ENCODE measurements around the gene C1QTNF1.

The C1QTNF1 gene

GRCh38 chr17:79089720-79090442 is 65.9 kb downstream of the C1QTNF1 start:
- H3K4me3 ChIP-seq (ENCODE audit: low read depth, low read length): no peak overlapping the region
- TF ChIP-seq CTCF (conservative IDR thresholded peaks at IDR 0.05; ENCODE audit: low read depth, low read length): no peak
- no peak for DNase-seq (ENCODE audit: low read depth)

DNA sequence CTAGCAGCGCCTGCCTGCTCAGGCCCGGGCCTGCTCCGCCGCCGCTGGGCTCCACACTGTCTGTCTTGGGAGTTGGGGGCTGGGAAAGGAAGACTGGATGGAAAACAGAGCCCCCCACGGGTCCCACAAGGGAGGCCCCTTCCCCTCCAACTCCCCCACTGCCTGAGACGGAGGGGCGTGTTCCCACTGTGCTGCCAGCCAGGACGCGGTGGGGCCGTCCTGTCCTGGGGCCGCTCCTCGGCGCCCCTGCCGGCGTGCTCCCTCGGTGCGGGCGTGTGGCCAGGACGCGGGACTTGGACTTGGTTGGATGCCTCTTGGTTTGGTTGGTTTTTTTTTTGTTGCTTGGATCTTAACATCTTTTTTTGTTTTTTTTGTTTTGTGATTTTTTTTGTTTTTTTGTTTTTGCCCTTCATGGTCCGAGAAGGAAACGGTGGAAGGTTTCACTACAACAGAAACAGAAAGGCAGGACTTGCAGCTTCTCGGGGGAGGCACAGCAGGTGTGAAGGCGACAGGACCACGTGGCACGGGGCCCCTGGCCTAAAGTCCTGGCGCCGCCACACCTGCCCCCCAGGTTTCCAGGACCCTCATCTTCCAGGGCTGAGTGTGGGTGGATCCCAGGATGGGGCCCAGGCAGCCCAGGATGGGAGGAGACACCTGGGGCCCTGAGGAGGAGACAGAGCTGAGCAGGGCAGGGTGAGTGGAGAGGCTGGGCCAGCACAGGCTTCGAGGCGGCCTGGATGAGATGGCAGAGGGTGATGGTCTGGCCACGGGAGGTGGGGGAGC is 66.7 kb downstream of the C1QTNF1 start:
- DNase-seq (ENCODE audit: low read depth): peak; percentile 15
- TF ChIP-seq CTCF (conservative IDR thresholded peaks at IDR 0.05; ENCODE audit: low read depth, low read length): peak; percentile 37
- no peak overlapping the region for H3K4me3 ChIP-seq (ENCODE audit: low read depth, low read length)

GRCh38 chr17:79091226-79091670 is 67.3 kb downstream of the C1QTNF1 start:
- H3K4me3 ChIP-seq (ENCODE audit: low read depth, low read length): no peak overlapping the region
- TF ChIP-seq CTCF (conservative IDR thresholded peaks at IDR 0.05; ENCODE audit: low read depth, low read length): no peak
- no peak for DNase-seq (ENCODE audit: low read depth)

- no peak overlapping the region for H3K4me3 ChIP-seq (ENCODE audit: low read depth, low read length)
- DNase-seq (ENCODE audit: low read depth): no peak
- no peak for TF ChIP-seq CTCF (conservative IDR thresholded peaks at IDR 0.05; ENCODE audit: low read depth, low read length)
Observed at GRCh38 chr17:79092567-79092966, 68.6 kb downstream of the C1QTNF1 start.

GRCh38 chr17:79093270-79093669 is 69.3 kb downstream of the C1QTNF1 start:
- no peak for DNase-seq (ENCODE audit: low read depth)
- H3K4me3 ChIP-seq (ENCODE audit: low read depth, low read length): no peak overlapping the region
- no peak for TF ChIP-seq CTCF (conservative IDR thresholded peaks at IDR 0.05; ENCODE audit: low read depth, low read length)

DNA sequence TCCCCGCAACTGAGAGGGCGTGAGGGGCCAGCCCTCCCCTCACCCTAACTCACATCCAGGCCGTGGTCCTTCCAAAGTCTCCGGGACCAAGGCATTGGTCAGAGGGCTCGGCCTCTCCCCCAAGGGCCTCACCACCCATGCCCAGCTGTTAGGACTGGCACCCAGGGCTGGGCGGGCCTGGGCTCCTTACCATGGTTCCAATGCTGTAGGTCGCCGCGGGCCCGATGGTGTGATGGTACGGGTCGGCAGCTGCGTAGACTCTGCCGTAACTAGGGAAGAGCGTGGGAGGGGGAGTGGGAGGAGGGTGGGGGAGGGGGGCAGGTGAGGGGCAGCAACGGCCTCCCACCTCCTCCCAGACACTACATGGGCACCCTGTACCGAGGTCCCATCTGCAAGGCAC is 70.3 kb downstream of the C1QTNF1 start:
- H3K4me3 ChIP-seq (ENCODE audit: low read depth, low read length): no peak overlapping the region
- no peak for DNase-seq (ENCODE audit: low read depth)
- no peak for TF ChIP-seq CTCF (conservative IDR thresholded peaks at IDR 0.05; ENCODE audit: low read depth, low read length)

Measured in choroid plexus epithelial cell (primary cell).